GM21515 (cell line): ENCODE measurements around the gene BRD4.

Source experiments
- ATAC-seq: cut with Tn5 transposase; IDR thresholded peaks from one replicate; pipeline ENCODE4 v1.9.1; 2021; ENCODE audit not compliant: unreplicated experiment

The BRD4 gene

GRCh38 chr19:15291548-15292021 is 40.8 kb downstream of the BRD4 start:
- ATAC-seq = no peak

GRCh38 chr19:15291089-15291488 is 41.2 kb downstream of the BRD4 start:
- no peak for ATAC-seq

- ATAC-seq = no peak
Observed at GRCh38 chr19:15290166-15290565, 42.2 kb downstream of the BRD4 start.

- no peak for ATAC-seq
Observed at GRCh38 chr19:15289673-15290072, 42.7 kb downstream of the BRD4 start.

- ATAC-seq = no peak
Observed at GRCh38 chr19:15288146-15288963, 44.0 kb downstream of the BRD4 start.

- no peak for ATAC-seq
Observed at GRCh38 chr19:15287496-15287895, 44.8 kb downstream of the BRD4 start.

- ATAC-seq = no peak
Observed at GRCh38 chr19:15286688-15287365, 45.5 kb downstream of the BRD4 start.

- ATAC-seq = peak; percentile 47
Observed at GRCh38 chr19:15285896-15286591, 46.3 kb downstream of the BRD4 start.

- no peak for ATAC-seq
Observed at GRCh38 chr19:15284896-15285295, 47.4 kb downstream of the BRD4 start.

- no peak for ATAC-seq
Observed at GRCh38 chr19:15284091-15284490, 48.2 kb downstream of the BRD4 start.

- no peak for ATAC-seq
Observed at GRCh38 chr19:15283141-15283883, 49.0 kb downstream of the BRD4 start.

- ATAC-seq = no peak
Observed at GRCh38 chr19:15282311-15282705, 50.0 kb downstream of the BRD4 start.

- ATAC-seq = no peak
Observed at GRCh38 chr19:15280915-15281683, 51.2 kb downstream of the BRD4 start.

GRCh38 chr19:15280048-15280725 is 52.2 kb downstream of the BRD4 start:
- ATAC-seq = no peak

GRCh38 chr19:15279326-15279904 is 52.9 kb downstream of the BRD4 start:
- ATAC-seq = no peak

- ATAC-seq = no peak
Observed at GRCh38 chr19:15276620-15277215, 55.6 kb downstream of the BRD4 start.

- no peak for ATAC-seq
Observed at GRCh38 chr19:15274477-15274876, 57.9 kb downstream of the BRD4 start.

GRCh38 chr19:15269806-15270205 is 62.5 kb downstream of the BRD4 start:
- no peak for ATAC-seq

- ATAC-seq = no peak
Observed at GRCh38 chr19:15268928-15269253, 63.4 kb downstream of the BRD4 start.
